ENCODE results near the gene CASZ1.

The CASZ1 gene

DNA sequence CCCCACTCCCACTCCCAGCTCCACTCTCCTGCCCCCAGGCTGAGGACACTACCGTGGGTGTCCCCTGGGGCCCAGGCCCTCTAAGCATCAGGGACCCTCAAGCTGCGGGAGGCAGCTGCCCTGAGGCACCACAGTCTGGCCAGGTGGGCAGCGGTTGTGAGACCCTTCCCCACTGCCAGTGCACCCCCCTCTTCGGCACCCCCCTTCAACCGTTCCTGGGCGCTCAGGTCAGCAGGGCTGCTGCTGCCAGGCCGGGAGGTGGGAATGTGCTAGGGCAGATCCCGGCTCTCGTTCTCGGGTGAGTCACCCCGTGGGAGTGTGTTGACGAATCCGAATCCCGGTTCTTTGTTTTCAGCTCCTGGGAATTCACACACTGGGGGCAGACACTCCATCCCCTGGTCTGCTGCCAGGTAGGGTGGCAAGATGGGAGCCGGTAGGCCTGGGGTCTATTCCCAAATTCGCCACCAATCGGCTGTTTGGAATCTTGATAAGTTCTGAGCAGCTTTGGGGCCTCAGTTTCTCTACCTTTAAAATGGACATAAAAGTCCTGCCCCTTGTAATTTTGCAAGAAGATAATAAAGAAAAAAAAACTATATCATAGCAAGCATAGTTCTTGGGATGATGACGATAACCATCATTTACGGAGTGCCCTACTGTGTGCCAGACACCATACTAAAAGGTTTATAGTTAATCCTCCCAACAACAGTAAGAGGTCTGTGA lies 28.5 kb upstream of the CASZ1 start:
- no peak for DNase-seq

DNA sequence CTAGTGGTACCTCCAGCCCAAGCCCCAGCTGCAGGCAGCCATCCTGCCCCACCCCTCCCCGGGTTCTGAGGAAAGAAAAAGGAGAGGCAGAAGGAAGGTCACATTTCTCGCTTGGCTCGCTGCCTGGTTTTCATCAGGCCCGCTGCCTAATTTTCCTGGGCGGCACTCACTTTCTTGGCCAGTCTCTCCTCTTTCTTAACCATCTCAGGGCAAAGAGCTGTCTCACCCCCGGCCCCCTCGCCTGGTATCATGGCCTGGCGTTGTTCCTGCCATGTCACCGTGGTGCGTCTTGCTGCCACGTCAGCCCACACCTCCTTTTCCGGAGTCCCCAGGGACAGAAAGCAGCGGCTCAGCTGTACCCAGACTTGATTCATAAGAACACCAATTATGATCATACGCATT lies 26.6 kb upstream of the CASZ1 start:
- DNase-seq = no peak

DNA sequence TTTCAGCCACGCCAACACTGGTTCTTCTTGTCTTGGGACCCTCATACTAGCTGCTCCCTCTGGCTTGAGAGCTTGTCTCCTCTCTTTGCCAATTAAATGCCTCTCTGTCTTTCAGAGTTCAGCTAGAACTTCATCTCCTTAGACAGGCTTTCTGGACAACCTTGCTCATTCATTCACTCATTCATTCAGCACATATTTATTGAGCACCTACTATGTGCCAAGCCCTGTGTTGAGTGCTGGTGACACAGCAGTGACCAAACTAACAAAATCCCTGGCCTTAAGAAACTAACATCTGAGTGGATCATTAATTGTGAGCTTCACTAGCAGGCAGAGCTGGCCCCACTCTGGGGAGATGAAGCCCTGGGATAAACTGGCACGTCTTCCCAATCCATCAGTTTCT lies 24.9 kb upstream of the CASZ1 start:
- DNase-seq = no peak

DNA sequence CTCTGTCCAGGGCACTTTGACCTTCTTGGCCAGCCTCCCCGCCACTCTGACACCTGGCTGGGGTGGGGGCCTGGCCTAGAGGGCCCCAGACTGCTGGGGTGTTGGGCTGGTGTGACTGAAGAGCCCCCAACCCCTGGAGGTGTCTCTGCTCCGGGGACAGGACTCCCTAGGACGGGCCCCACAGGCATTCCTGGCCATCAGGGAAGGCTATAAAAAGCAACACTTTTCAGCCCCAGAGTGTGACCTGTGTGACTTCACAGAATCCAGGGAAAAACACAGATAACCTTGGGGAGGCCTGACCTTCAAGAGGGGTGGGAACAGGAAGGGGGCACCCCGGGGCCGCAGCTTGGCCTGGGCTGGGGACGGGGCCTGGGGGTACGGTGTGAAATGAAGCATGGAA lies 24.0 kb upstream of the CASZ1 start:
- DNase-seq = no peak

DNA sequence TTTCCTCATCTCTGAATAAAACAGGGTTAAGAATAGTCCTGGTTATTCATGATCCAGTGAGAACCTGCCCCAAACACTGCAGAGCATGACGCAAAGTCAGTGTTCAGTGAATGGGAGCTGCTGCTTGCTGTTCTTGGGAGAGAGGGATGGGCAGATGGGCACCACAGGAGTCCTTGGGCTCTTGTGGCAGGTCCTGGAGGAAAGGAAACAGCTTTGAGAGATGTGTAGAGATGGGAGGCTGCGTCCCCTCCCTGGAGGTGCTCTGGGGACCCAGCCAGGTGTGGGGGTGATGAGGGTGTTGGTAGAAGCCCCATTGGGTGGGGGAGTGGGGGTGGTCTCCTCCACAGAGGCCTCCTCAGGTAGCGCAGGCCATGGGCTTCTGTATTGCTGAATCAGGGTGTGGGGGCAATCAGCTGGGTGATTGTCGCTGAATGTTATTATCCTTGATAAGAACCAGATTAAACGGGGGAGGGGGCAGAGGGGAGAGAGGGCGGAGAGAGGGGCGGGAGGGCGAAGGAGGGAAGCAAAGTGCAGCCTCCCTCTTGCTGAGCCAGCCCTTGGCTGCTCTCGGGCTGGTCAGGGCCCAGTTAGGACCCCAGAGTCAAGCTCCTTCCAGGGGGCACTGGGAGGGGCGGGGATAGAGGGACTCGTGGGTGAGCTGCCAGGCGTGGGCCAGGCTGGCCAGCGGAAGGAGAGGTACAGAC lies 22.9 kb upstream of the CASZ1 start:
- no peak for DNase-seq

DNA sequence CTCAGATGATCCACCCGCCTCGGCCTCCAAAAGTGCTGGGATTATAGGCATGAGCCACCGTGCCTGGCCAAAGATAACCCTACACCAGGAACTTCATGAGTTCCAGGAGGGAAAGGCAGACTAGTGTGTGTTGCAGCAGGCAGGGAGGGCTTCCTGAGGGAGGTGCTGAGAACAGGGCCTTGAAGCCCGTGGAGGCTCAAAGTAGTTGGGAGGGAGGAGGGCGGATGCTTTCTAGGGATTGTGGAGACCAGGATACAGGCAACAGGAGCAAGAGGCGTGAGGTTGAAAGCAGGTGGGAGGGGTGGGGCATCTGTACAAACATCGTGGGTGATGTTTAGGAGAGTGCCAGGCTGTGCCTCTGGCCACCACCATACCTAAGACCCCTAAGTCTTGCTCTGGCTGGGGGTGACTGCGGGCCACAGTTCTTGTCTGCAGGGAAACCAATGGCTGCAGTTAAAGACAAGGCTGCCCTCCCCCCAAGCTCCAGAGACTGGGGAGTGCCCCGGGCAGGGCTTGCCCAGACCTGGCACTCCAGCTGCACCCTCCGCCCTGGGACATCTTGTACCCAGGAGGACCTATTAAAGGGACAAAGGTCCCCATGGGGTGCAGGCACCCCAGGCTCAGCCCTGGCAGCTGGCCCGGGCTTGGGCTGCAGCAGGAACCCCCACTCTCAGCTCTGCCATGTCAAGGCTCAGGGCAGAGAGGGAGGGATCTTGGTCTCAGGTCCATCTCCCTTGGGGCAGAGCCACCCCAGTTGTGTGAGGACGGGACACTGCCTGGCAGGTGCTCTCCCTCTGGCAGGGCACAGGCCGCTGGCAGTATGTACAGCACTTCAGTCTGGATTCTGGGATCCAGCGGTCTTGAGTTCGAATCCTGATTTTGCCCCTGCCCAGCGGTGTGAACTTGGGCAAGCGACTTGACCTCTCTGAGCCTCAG lies 22.1 kb upstream of the CASZ1 start:
- DNase-seq = no peak

DNA sequence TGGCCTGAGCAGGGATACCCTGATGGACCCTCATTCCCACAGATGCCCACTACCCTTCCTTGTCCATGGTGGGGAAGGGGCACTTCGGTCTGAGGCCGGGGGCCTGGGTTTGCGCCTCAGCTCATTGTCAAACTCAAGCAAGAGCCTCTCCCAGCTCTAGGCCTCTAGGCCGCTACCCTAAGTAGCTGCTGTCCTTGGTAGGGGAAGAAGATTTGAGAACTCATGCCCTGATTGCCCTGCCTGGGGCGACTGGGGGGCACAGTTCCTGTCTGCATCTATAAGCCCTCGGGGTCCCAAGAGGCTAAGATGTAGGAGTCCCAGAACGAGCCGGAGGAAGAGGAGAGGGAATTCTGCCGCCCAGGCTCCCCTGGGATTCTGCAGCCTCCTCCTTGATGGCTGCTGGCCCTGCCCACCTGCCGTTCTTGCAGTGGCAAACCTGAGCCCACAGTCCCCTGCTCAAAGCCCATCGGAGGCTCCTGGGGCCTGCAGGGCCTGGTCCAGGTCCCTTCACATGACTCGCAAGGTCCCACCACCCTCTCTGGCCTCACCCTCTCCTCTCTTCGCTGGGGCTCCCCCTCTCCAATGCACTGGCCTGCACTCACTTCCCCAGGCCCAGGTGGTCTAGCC lies 20.4 kb upstream of the CASZ1 start:
- no peak for DNase-seq

DNA sequence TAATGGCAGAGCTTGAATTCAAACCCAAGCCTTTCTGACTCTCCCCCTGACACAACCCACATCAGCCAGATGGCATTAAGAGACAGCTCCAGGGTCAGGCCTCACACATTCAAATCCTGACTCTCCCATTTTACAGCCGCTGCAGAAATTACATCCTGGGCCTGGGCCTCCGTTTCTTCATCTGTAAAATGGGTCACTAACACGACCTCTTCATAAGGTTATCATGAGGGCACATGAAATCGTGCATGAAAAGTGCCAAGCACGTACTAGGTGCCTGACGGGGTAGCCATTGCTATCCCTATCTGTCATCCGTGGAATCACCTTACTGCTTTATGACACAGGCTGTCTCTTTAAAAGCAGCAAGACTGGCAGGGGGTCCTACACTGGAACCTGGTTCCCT lies 19.8 kb upstream of the CASZ1 start:
- DNase-seq = no peak

DNA sequence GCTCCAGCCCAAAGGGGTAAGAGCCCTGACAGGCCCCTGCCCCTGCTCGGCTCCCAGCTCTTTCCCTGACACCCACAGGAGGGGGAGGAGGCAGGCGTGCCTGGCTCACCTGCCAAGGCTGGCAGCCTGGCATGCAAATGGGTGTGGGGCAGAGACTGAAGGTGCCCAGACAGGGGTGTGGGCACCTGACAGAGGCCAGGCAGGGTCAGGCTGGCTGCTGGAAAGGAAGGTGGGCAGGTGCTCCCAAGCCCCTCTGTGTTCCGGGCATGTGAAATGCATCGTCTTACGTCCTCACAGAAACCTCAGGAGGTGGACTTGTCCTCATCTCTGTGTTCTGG lies 19.4 kb upstream of the CASZ1 start:
- DNase-seq = no peak

DNA sequence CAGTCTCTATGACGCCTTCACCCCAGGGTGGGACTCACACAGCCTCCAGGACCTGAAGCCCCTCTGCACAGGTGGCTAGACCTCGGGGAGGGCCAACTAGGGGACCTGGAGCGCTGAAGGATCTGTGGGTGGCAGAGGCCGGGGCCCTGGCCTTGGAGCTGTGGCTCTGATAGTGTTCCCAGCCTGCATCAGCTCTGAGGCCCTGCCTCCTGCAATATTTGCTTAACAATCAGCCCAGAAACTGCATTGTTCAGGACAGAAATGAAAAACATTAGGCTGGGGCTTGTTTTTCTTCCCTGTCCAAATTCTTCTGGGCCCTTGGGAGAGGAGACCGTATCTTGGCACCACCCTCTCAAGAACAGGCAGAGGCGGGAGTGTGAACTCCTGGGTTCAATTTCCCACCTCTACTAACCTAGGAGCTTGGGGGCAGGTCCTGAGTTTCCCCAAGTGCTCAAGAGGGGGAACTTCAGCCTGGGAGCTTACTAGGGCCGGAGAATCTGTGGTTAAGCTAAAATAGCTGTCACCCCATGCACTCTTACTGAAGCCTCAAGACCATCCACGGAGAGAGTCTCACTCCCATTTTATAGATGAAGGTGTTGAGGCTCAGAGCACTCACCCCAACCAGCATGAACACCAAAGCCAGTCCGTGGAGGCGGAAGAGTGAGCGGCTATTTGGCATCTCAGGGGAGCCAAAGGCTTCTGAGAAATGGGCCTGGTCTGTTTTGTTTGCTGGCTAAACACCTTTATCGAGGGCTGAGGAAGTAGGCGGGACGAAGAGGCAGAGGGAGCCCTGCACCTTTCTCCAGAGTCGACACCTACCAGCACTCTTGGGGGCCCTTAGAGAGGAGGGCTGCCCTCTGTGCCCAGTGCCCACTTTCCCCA lies 18.8 kb upstream of the CASZ1 start:
- DNase-seq = no peak

DNA sequence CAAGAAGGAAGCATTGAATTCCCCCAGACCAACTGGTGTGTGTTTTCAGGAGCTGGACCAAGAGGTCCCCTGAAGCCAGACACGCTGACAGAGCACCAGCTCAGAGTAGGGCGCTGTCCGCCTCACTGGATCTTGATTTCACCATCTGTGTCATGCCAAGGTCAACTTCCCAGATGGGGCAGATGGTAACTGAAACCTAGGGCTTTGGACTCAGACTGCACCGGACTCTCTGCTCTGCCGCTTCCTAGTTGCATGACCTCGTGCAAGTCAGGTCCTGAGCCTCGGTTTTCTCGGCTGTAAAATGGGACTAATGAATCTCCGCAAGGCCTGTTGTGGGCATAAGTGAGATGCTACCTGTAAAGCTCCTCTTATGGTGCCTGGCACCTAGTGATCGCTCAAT lies 17.9 kb upstream of the CASZ1 start:
- DNase-seq = no peak

DNA sequence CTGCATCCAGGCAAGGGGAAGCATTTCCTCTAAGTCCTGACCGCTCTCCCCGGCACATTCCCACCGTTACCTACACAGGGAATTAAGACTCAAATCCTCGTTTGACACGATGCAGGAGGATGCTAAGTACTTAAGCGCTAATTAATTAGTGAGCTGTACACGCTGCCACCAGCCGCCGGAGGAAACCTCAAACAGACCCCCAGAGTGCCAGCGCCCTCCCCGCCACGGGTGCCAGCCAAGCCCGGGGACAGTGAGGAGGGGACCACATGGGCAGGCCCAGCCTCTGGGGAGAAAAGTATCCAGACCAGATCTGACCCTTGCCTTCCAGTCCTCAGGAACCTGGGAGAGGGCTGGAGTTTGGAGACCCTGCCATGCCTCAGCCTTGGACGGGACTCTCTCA lies 17.4 kb upstream of the CASZ1 start:
- DNase-seq = no peak

DNA sequence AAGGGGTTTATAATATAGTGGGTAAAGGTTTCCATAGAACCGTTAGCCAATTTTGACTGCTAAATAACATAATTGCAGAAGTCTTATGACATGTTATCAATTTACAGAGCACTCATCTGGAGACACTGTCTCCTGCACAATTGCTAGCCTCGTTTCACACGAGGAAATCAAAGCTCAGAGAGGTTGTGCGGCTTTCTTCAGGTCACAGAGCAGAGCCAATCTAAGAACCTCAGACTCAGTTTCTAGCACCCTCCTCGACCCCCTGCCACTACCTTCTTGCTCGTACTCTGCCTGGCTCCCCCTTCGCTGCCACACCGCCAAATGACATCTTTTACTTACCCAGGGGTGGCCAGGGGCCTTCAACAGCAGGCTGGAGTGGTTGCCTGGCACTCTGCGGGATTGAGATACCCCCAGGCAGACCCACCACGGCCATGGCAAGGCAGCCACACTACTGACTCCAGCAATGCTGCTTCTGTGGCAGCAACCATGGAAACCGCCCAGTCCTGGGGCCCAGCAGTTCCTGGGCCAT lies 16.0 kb upstream of the CASZ1 start:
- DNase-seq = no peak

DNA sequence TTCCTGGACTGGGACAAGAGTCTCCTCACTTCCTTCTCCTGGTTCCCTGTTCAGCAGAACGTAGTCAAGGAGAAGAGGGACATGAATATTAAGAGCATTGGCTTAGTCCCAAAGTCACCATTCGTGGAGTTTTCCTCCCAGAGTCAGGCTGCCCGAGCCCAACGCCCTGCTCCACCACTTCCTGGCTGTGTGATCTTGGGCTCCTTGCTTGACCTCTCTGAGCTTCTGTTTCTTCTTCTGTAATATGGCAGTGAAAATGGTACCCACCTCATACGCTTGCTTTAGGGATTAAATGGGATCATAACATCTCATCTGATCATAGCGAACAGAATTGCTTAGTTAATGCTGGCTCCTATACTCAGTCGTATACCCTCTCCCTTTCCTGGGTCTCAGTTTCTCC lies 12.0 kb upstream of the CASZ1 start:
- DNase-seq = no peak

DNA sequence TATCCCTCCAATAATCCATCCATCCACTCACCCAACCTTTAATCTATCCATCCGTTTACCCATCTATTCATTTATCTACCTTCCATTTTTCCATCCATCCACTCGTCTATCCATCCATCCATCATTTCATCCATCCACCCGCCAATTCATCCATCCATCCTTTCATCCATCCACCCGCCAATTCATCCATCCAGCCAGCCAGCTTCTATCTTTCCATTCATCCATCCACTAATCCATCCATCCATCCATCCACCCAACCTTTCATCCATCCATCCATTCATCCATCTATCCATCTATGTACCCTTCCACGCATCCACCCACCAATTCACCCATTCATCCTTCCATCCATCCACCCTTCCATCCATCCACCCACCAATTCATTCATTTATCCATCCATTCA lies 10.5 kb upstream of the CASZ1 start:
- no peak for DNase-seq

DNA sequence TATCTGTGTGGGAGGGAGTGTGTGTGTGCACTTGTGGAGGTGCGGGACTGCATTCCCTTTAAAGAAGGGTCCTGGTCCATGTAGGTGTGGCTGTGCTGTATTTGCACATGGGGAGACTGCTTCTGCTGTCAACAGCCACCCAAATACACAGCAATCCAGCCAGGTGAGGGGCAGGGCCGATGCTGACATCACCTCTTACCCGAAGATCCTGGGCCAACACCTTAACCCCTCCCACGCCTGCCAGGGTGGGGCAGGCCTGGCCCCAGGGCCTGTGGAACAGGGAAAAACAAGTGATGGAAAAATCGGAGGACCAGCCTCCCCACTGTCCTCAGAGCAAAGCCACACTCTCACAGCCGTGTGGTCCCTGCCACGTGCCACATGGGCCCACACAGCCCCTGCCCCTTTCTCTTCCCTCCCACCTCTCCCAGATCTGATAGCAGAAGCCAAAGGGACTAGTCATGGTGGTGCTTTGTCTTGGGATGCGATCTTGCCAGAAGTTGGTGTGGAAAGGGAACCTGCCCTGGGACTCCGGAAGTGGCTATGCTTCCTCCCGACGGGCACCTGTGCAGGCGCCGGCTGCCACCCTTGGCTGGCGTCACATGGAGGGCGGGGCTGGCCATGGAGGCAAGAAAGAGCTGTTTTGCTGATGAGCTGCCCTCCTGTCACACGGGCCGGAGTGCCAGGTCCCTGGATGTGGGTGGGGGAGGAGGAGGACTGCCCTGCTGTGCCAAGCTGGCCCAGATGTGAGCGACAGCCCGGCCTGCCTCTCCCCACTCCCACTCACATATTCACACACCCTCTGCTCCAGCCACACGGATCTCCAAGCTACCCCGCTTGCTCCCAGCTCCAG lies 7.8 kb upstream of the CASZ1 start:
- DNase-seq = no peak

DNA sequence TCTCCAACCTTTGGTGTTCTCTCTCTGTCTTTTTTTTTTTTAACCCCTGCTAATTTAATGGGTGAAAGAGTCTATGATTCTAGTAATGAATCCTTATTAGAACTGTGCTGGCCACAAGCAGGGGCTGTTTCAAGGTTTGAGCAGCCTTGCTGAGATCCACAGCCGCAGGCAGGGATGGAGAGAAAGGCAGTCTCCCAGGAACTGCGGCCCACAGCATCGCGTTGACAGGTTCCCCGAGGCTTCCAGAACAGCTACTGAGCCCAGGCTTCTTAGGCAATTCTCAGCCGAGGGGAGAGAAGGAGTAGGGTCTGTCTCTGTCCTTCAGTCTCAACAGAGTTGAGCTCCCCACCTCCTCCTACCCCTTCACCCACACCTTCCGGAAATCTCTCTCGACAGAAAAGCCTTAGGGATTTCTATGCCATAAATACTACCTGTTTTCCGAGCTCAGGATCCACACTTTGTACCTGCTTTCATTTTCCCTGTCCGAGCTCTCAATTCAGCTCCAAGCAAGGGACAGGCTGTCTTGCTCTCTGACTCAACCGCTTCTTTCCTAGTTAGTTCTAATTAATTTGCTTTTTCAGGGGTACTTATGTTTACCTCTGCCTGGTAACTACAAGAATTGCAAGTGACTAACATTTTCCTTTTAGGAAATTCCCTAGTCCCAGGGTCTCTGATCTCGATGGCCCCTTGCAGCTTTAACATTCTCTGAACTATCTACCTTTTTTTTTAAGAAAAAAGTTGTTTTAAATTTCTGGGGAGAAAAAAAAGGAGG lies 6.7 kb upstream of the CASZ1 start:
- no peak for DNase-seq

DNA sequence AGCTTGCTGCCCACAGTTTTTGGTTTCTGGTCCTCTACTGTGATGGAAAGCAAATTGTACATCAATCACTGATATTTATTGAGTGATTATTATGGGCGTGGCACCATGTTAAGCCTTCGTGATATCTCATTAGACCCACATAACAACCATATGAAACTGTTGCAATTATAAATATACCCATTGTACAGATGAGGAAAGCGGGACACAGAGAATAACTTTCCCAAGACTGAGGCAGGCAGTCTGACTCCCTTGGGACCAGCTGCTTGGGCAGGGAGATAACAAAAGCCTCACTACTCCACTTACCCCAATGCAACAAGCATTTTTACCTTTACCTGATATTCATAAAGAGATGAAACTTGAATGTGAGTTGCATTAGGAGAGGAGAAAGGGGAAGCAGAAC lies 4.3 kb upstream of the CASZ1 start:
- DNase-seq = no peak

DNA sequence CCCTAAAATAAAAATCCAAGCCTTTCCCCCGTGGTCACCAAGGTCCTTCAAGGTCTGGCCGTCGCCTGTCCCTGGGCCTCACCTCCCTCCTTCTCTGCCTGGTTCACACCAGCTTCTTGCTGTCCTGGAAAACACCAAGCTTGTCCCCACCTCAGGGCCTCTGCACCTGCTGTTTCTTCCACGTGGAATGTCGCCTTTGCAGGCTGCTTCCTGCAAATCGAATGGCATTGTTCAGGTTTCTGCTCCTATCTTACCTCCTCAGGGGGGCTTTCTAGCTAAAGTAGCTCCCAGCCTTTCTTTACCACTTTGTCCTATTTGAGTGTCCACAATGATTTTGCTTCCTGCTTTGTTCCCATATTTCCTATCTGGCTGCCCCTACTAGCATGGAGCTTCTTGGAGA lies 3.3 kb upstream of the CASZ1 start:
- no peak for DNase-seq

DNA sequence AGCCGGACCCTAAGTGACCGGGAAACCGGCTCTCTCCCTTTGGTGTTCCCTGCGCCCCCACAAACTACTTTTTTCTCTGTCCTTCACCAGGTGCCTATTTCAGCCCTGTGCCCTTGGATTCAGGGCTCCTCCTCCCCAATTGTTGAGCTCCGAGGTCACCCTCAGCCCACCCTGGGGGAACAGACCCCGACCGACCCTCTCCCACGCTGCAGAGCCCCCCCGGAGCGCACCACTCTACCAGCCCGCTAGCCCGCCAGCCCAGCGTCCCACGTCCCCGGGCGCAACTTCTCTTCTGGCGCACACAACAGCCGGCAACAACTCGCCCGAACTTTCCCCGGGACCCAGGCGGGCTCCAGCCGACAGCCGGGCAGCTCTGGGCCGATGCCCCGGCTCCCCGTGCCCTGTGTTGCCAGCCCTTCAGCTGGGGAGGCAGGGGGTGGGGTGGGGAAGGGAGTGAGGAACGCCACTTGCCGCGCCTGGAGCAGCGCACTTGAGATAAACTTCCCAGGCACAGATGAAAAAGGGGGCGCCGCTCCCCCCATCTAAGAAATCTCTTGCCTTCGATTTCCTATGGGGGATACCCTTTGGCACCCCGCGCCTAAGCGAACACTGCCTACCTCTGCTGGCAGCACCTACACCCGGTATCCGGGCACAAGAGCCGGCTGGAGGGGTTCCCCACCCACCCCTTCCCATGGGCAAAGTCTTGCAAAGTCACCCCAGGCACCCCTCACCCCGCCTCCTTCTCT lies 997 bp downstream of the CASZ1 start:
- no peak for DNase-seq
